SK-N-SH (cell line): ENCODE measurements around the gene DTNA. TPM values are rescaled to one million over a fixed set of nuclear protein-coding genes. Genes with fewer than 3 reads are reported as not detected.
"Not testable (repeated sequence)": the region's sequence is repeated elsewhere in the genome, so short reads cannot be mapped to it uniquely, and the experiment has no call there.

Source experiments
- CTCF ChIA-PET: fragments of 300-600, 350-600 bp; formaldehyde crosslinking; extraction: SDS; loops from one replicate; lab custom pipeline; 2021; lab: Yijun Ruan, JAX
- POLR2A ChIA-PET: fragments of 350-600 bp; sonication (Branson Sonifier 250); formaldehyde crosslinking; extraction: SDS; loops from one replicate; lab custom pipeline; 2020; ENCODE audit warnings: antibody characterized with exemption, inconsistent platforms; lab: Yijun Ruan, JAX
- DNase-seq: peaks from one replicate; pipeline ENCODE4 v3.0.0; 2012
- H2AFZ ChIP-seq: fragments of 200-600 bp; sonication (generic); 2 replicates; pipeline ENCODE4 v1.8.1; 2016; ENCODE audit warnings: antibody characterized with exemption, mild to moderate bottlenecking, low read depth
- H3F3A ChIP-seq: fragments of 200-600 bp; sonication (generic); replicated peaks from 2 replicates; pipeline ENCODE3; 2016; ENCODE audit warnings: antibody characterized with exemption, mild to moderate bottlenecking; ENCODE audit not compliant: insufficient read depth
- H3K27ac ChIP-seq, 2 experiments: fragments of 200-500 bp in 1 of 2; fragments of 200-600 bp in 1 of 2; sonication (Bioruptor generic) in 1 of 2; sonication (generic), shearing (Covaris generic) in 1 of 2; 2 replicates each; pipeline versions ENCODE4 v1.5.1 to v1.6.1; 2014 to 2016; ENCODE audit warnings: low read depth in 2 of 2, inconsistent platforms in 1 of 2, low read length in 1 of 2, mild to moderate bottlenecking in 1 of 2, mixed read lengths in 1 of 2
- H3K27me3 ChIP-seq: fragments of 200-600 bp; sonication (generic), shearing (Covaris generic); 2 replicates; pipeline ENCODE4 v1.6.1; 2016; ENCODE audit warnings: mixed run types; ENCODE audit not compliant: insufficient read depth
- H3K36me3 ChIP-seq, 2 experiments: fragments of 200-500 bp in 1 of 2; fragments of 200-600 bp in 1 of 2; sonication (Bioruptor generic) in 1 of 2; sonication (generic) in 1 of 2; replicated peaks in 1 of 2; 2 replicates each; pipeline versions ENCODE3 to v1.5.1; 2014 to 2016; ENCODE audit warnings: low read length in 1 of 2, mild to moderate bottlenecking in 1 of 2; ENCODE audit not compliant: insufficient read depth in 2 of 2, control insufficient read depth in 1 of 2
- H3K4me1 ChIP-seq, 2 experiments: fragments of 200-500 bp in 1 of 2; fragments of 200-600 bp in 1 of 2; sonication (Bioruptor generic) in 1 of 2; sonication (generic), shearing (Covaris generic) in 1 of 2; 2 replicates each; pipeline versions ENCODE4 v1.5.1 to v1.6.1; 2014 to 2016; ENCODE audit warnings: low read depth in 1 of 2, low read length in 1 of 2, mixed run types in 1 of 2; ENCODE audit not compliant: insufficient read depth in 2 of 2, control insufficient read depth in 1 of 2
- H3K4me2 ChIP-seq: fragments of 200-600 bp; sonication (generic), shearing (Covaris generic); 2 replicates; pipeline ENCODE4 v1.6.1; 2017; ENCODE audit warnings: mixed run types
- H3K4me3 ChIP-seq, 2 experiments: fragments of 200-500 bp in 1 of 2; fragments of 200-600 bp in 1 of 2; sonication (Bioruptor generic) in 1 of 2; sonication (generic), shearing (Covaris generic) in 1 of 2; 2 replicates each; pipeline versions ENCODE4 v1.5.1 to v1.8.1; 2014 to 2016; ENCODE audit warnings: low read depth in 2 of 2, inconsistent platforms in 1 of 2, low read length in 1 of 2, mild to moderate bottlenecking in 1 of 2, mixed read lengths in 1 of 2, moderate library complexity in 1 of 2
- H3K79me2 ChIP-seq: fragments of 200-600 bp; sonication (generic); 2 replicates; pipeline ENCODE4 v1.8.1; 2017; ENCODE audit warnings: mild to moderate bottlenecking; ENCODE audit not compliant: insufficient read depth
- H3K9ac ChIP-seq: fragments of 200-600 bp; sonication (generic); 2 replicates; pipeline ENCODE4 v1.6.1; 2017; ENCODE audit warnings: mixed run types
- H3K9me2 ChIP-seq: fragments of 200-600 bp; sonication (generic); 2 replicates; pipeline ENCODE4 v1.6.1; 2017; ENCODE audit warnings: mixed run types
- H3K9me3 ChIP-seq: fragments of 200-600 bp; sonication (generic); 2 replicates; pipeline ENCODE4 v1.6.1; 2017; ENCODE audit warnings: mixed run types, mild to moderate bottlenecking, moderate library complexity
- H4K20me1 ChIP-seq: fragments of 200-600 bp; sonication (generic); 2 replicates; pipeline ENCODE4 v1.6.1; 2017; ENCODE audit warnings: mild to moderate bottlenecking, mixed run types; ENCODE audit not compliant: insufficient read depth
- ELF1 ChIP-seq: IDR thresholded peaks from 2 replicates; pipeline ENCODE4 v1.4.0; 2012
- FOXJ3 ChIP-seq: sonication (generic); formaldehyde crosslinking; IDR thresholded peaks from 2 replicates; pipeline ENCODE4 v1.5.1; 2020; ENCODE audit warnings: mild to moderate bottlenecking, missing genetic modification reagents
- JUND ChIP-seq: IDR thresholded peaks from 2 replicates; pipeline ENCODE4 v1.4.0; 2012
- RAD21 ChIP-seq: IDR thresholded peaks from 2 replicates; pipeline ENCODE4 v1.6.1; 2012; ENCODE audit warnings: mild to moderate bottlenecking, low read length
- SIN3A ChIP-seq: IDR thresholded peaks from 2 replicates; pipeline ENCODE4 v1.6.1; 2012; ENCODE audit warnings: low read depth, mild to moderate bottlenecking, low read length, moderate library complexity, borderline replicate concordance
- TAF1 ChIP-seq: IDR thresholded peaks from 2 replicates; pipeline ENCODE4 v1.6.1; 2012; ENCODE audit warnings: low read depth, mild to moderate bottlenecking, low read length, moderate library complexity, borderline replicate concordance
- TCF12 ChIP-seq: IDR thresholded peaks from 2 replicates; pipeline ENCODE4 v1.4.0; 2012
- YY1 ChIP-seq: IDR thresholded peaks from 2 replicates; pipeline ENCODE4 v1.4.0; 2012; ENCODE audit warnings: low read depth, mild to moderate bottlenecking
- WGBS: methylation state at CpG from one replicate; pipeline ENCODE4 v1.1.6; 2017; ENCODE audit warnings: low lambda C conversion rate; 5-methylcytosine and 5-hydroxymethylcytosine counted together
- polyA plus RNA-seq, 3 experiments: library from polyadenylated mRNA; depleted of rRNA; stranded (reverse); fragments of >200 nt; gene quantifications; 2 replicates each; pipeline ENCODE4 v1.2.3, GENCODE V29; 2012
- TF ChIP-seq, protein P1 (sequence below): IDR thresholded peaks from 2 replicates; pipeline ENCODE4 v1.4.0; 2012; ENCODE audit warnings: low read depth
- TF ChIP-seq, protein P2 (sequence below): fragments of 200-600 bp; sonication (generic); IDR thresholded peaks from 2 replicates; pipeline ENCODE4 v1.6.1; 2017; ENCODE audit warnings: antibody characterized with exemption, mild to moderate bottlenecking, moderate library complexity

DTNA gene
- polyA plus RNA-seq, 1 of the 3 experiments (the other 2 are of a cell fraction) = 7.9 TPM

DNA sequence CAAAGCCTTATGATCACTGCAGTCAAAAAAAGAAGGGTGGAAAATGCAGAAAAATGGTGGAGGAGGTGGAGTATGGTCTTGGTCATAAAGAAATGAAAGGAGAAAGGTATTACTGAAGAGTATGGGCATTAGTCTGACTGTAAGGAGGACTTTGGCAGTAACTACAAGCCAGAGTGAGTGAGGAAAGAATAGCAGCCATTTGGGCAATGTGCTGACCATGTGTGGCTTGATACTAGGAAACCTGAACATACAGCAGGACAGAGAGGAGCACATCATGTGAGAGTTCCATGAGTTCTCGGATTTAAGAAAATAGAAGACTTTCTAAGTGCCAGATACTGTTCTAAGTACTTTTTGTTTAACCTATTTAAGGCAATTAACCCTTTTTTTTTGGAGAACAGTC, 8.5 kb downstream of the DTNA start (continued):
- TF ChIP-seq SIN3A = no peak

DNA sequence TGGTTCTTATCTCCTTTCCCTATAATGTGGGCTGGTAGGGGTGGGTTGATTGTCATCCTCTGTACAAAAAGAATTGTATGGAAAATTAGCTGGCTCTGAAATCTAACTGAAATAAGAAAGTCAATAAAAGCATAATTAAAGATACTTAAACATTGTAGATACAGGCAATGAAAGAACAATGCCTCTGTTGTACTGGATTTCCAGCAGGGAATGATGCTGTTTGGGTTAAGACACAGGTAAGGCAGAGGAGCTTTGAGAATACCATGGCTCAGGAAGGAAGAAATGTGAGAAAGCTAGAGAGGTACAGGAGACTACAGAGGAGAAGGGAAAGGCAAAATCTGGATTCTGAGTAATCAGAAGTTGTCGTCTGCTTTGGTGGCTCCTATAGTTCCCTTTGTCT, 10.1 kb downstream of the DTNA start:
- Histone ChIP-seq H3K27ac (no peak overlapping the region), H3K36me3 (no peaks in the 10 kb centered on the region), H3K4me1 (no peaks in the 10 kb centered on the region), H3K79me2 (no peaks in the 10 kb centered on the region), H3K4me3 (no peak overlapping the region), H3K9ac (no peak overlapping the region), H3K9me3 (no peaks in the 10 kb centered on the region), H3F3A (no peaks in the 10 kb centered on the region), H3K9me2 (no peaks in the 10 kb centered on the region), H2AFZ (no peak overlapping the region), H4K20me1 (no peaks in the 10 kb centered on the region), H3K4me2 (no peak overlapping the region), H3K27me3 (no peaks in the 10 kb centered on the region)
- no peak for DNase-seq
- WGBS = 75% methylated on average over 1 of the region's 1 CpG
- POLR2A ChIA-PET = no interaction called here
- CTCF ChIA-PET = interaction anchor here (0.6 to 0.9 kb wide), 3 partner anchors 38 to 598 kb away, joined by 3 read pairs; no protein-coding TSS in a partner anchor
- no peak for TF ChIP-seq YY1
- TF ChIP-seq JUND = no peak
- TF ChIP-seq TAF1 = no peak

DNA sequence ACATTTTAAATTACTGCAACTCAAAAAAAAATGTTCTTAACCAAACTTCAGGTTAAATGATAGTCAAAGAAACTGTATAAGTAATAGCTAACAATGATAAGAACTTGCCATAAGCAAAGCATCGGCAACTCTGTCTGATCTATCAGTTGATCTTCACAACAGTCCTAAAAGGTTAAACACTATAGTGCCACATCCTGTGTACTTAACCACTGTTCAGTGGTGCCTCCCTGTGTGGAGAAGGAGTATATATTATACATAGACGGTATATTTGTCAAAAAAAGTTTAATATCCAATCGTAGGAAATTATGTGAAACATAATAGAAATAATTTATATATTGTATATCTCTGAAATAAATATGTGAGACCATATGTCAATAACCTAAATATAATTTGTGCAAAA, 13.0 kb downstream of the DTNA start:
- no peaks in the 10 kb centered on the region for H3K36me3 ChIP-seq
- no peak overlapping the region for H2AFZ ChIP-seq
- H3K27ac ChIP-seq = no peak overlapping the region
- no peaks in the 10 kb centered on the region for H3F3A ChIP-seq
- no peaks in the 10 kb centered on the region for H3K79me2 ChIP-seq
- CTCF ChIA-PET = no interaction called here
- H3K4me1 ChIP-seq = no peaks in the 10 kb centered on the region
- 67% methylated on average over 3 of the region's 3 CpGs for WGBS
- H3K9ac ChIP-seq = no peak overlapping the region
- H4K20me1 ChIP-seq = no peaks in the 10 kb centered on the region
- H3K9me2 ChIP-seq = no peaks in the 10 kb centered on the region
- peak; percentile 29; the same call in 1 of the 2 replicates for TF ChIP-seq RAD21
- TF ChIP-seq ELF1 = no peak
- TF ChIP-seq, protein P1, sequence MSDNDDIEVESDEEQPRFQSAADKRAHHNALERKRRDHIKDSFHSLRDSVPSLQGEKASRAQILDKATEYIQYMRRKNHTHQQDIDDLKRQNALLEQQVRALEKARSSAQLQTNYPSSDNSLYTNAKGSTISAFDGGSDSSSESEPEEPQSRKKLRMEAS = no peak
- TF ChIP-seq, protein P2, sequence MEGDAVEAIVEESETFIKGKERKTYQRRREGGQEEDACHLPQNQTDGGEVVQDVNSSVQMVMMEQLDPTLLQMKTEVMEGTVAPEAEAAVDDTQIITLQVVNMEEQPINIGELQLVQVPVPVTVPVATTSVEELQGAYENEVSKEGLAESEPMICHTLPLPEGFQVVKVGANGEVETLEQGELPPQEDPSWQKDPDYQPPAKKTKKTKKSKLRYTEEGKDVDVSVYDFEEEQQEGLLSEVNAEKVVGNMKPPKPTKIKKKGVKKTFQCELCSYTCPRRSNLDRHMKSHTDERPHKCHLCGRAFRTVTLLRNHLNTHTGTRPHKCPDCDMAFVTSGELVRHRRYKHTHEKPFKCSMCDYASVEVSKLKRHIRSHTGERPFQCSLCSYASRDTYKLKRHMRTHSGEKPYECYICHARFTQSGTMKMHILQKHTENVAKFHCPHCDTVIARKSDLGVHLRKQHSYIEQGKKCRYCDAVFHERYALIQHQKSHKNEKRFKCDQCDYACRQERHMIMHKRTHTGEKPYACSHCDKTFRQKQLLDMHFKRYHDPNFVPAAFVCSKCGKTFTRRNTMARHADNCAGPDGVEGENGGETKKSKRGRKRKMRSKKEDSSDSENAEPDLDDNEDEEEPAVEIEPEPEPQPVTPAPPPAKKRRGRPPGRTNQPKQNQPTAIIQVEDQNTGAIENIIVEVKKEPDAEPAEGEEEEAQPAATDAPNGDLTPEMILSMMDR = 0 out of 2 replicates have a peak, but pooled peaks have one; percentile 19
- no peak for TF ChIP-seq FOXJ3 (CRISPR knock-in tag)
- TF ChIP-seq TCF12 = no peak
- POLR2A ChIA-PET = no interaction called here
- DNase-seq = no peak
- H3K27me3 ChIP-seq = no peaks in the 10 kb centered on the region
- no peak overlapping the region for H3K4me2 ChIP-seq
- H3K4me3 ChIP-seq = no peak overlapping the region
- no peaks in the 10 kb centered on the region for H3K9me3 ChIP-seq

DNA sequence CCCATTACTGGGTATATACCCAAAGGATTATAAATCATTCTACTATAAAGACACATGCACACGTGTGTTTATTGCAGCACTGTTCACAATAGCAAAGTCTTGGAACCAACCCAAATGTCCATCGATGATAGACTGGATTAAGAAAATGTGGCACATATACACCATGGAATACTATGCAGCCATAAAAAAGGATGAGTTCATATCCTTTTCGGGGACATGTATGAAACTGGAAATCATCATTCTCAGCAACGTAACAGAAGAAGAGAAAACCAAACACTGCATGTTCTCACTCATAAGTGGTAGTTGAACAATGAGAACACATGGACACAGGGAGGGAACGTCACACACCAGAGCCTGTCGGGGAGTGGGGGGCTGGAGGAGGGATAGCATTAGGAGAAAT, 15.6 kb downstream of the DTNA start:
- CTCF ChIA-PET, POLR2A ChIA-PET: not testable (repeated sequence)
- 92% methylated on average over 6 of the region's 6 CpGs for WGBS

More for the DNA sequence above, 15.6 kb downstream of the DTNA start:
- not testable (repeated sequence) for H3K36me3 ChIP-seq, H3K9me3 ChIP-seq, H3K4me3 ChIP-seq, H3K4me1 ChIP-seq, H3K27me3 ChIP-seq, H3K79me2 ChIP-seq, H4K20me1 ChIP-seq, H3K4me2 ChIP-seq, H2AFZ ChIP-seq, H3K9ac ChIP-seq, DNase-seq, H3K9me2 ChIP-seq, H3K27ac ChIP-seq, H3F3A ChIP-seq
